ENCODE data around the gene C7. TPM values are rescaled to one million over a fixed set of nuclear protein-coding genes. Genes with fewer than 3 reads are reported as not detected.

The C7 gene
- total and polyA plus RNA-seq, 10 of the 15 experiments (the other 5 are each of a cell fraction or from before 2014, with no cell fraction given): 0.90 TPM; not detected in 9

GRCh38 chr5:40873286-40873880 lies 35.9 kb upstream of the C7 start:
- SMC1A ChIA-PET (ENCODE audit: uncharacterized antibody, unreplicated experiment): interaction anchor here (0.8 to 1.9 kb wide), 2 partner anchors 38 to 39 kb away, joined by 3 to 4 read pairs; no protein-coding TSS in a partner anchor
- CTCF ChIA-PET: no interaction called here
- H3K27me3 ChIP-seq (replicated peaks in 1 of 2; ENCODE audit: control insufficient read depth in 2 of 2, insufficient read depth in 2 of 2, low read length in 1 of 2): no peaks in the 10 kb centered on the region
- H2AFZ ChIP-seq (ENCODE audit: control insufficient read depth, low read depth, low read length): no peak overlapping the region
- intact Hi-C loops (cut with micrococcal nuclease; ENCODE audit: unreplicated experiment): no loop called here
- in situ Hi-C loops (cut with MboI): loop anchor here (10.0 kb wide), 1 partner anchor 1159 kb away; no protein-coding TSS in a partner anchor
- H3K4me1 ChIP-seq (ENCODE audit: control insufficient read depth, insufficient read depth, low read length): peaks cover 6% of the 10 kb centered on the region; the same call in 1 of the 2 replicates
- no peaks in the 10 kb centered on the region for H4K20me1 ChIP-seq (ENCODE audit: control insufficient read depth, insufficient read depth)
- no peak overlapping the region for H3K4me3 ChIP-seq
- WGBS (ENCODE audit: insufficient coverage, insufficient replicate concordance, low lambda C conversion rate, missing lambda C conversion rate): 36% methylated on average over 3 of the region's 3 CpGs
- POLR2A ChIA-PET: no interaction called here
- RAD21 ChIA-PET (ENCODE audit: unreplicated experiment): no interaction called here
- H3K36me3 ChIP-seq (ENCODE audit: control insufficient read depth in 2 of 2, insufficient read depth in 2 of 2, low read length in 1 of 2): no peaks in the 10 kb centered on the region
- no peak for TF ChIP-seq ATF3 (IDR thresholded peaks at IDR 0.05; ENCODE audit: borderline replicate concordance, extremely low read depth, low read depth, low read length)
- ATAC-seq (no peak), DNase-seq (ENCODE audit: low read depth, low spot score) (no peak), FAIRE-seq (no peak)
- H3K9ac ChIP-seq (ENCODE audit: control insufficient read depth, insufficient read depth, low read length): no peak overlapping the region
- BruUV-seq (replicated peaks): no TSS peak
- no peaks in the 10 kb centered on the region for H3K79me2 ChIP-seq (ENCODE audit: control insufficient read depth, insufficient read depth, low read length)
- no peaks in the 10 kb centered on the region; the same call in 2 of the 3 replicates for H3K9me3 ChIP-seq (replicated peaks; ENCODE audit: control insufficient read depth, insufficient read depth, low read length)
- no peak overlapping the region for H3K4me2 ChIP-seq (ENCODE audit: control insufficient read depth, insufficient read depth)
- H3K27ac ChIP-seq (ENCODE audit: control insufficient read depth, insufficient read depth): no peak overlapping the region

DNA sequence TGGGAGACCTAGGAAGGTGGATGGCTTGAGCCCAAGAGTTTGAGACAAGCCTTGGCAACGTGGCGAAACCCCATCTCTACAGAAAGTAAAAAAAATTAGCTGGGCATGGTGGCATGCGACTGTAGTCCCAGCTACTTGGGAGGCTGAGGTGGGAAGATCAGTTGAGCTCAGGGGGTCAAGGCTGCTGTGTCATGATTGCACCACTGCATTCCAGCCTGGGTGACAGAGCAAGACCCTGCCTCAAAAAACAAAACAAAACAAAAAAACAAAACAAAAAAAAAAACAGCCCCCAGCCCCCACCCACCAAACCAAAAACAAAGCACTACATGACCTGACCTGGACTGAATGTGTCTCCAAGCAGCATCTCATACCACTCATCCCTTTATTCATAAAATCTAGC lies 33.3 kb upstream of the C7 start:
- FAIRE-seq: no peak
- intact Hi-C loops (cut with micrococcal nuclease; ENCODE audit: unreplicated experiment) (loop anchor here (5.0 kb wide), 3 partner anchors 189 to 1159 kb away; no protein-coding TSS in a partner anchor), in situ Hi-C loops (cut with MboI) (loop anchor here (10.0 to 25.0 kb wide), 2 partner anchors 914 to 1161 kb away; no protein-coding TSS in a partner anchor)
- H3K27ac ChIP-seq (ENCODE audit: control insufficient read depth, insufficient read depth): no peak overlapping the region
- RAD21 ChIA-PET (ENCODE audit: unreplicated experiment): no interaction called here
- H2AFZ ChIP-seq (ENCODE audit: control insufficient read depth, low read depth, low read length): no peak overlapping the region
- H3K79me2 ChIP-seq (ENCODE audit: control insufficient read depth, insufficient read depth, low read length): no peaks in the 10 kb centered on the region
- H3K36me3 ChIP-seq (ENCODE audit: control insufficient read depth in 2 of 2, insufficient read depth in 2 of 2, low read length in 1 of 2): no peaks in the 10 kb centered on the region
- CTCF ChIA-PET: no interaction called here
- no peak overlapping the region for H3K4me3 ChIP-seq
- no peaks in the 10 kb centered on the region for H4K20me1 ChIP-seq (ENCODE audit: control insufficient read depth, insufficient read depth)
- SMC1A ChIA-PET (ENCODE audit: uncharacterized antibody, unreplicated experiment): interaction anchor here (0.6 kb wide), 1 partner anchor 243 kb away, joined by 3 read pairs; no protein-coding TSS in a partner anchor
- no peaks in the 10 kb centered on the region for H3K27me3 ChIP-seq (replicated peaks in 1 of 2; ENCODE audit: control insufficient read depth in 2 of 2, insufficient read depth in 2 of 2, low read length in 1 of 2)
- H3K4me2 ChIP-seq (ENCODE audit: control insufficient read depth, insufficient read depth): no peak overlapping the region
- no TSS peak for BruUV-seq (replicated peaks)
- no peak for DNase-seq (ENCODE audit: low read depth, low spot score)
- H3K9ac ChIP-seq (ENCODE audit: control insufficient read depth, insufficient read depth, low read length): no peak overlapping the region
- H3K9me3 ChIP-seq (replicated peaks; ENCODE audit: control insufficient read depth, insufficient read depth, low read length): no peaks in the 10 kb centered on the region; the same call in 2 of the 3 replicates
- WGBS (ENCODE audit: insufficient coverage, insufficient replicate concordance, low lambda C conversion rate, missing lambda C conversion rate): 72% methylated on average over 3 of the region's 3 CpGs
- POLR2A ChIA-PET: no interaction called here
- peaks cover 6% of the 10 kb centered on the region; the same call in 1 of the 2 replicates for H3K4me1 ChIP-seq (ENCODE audit: control insufficient read depth, insufficient read depth, low read length)
- ATAC-seq: no peak
- TF ChIP-seq HCFC1 (IDR thresholded peaks at IDR 0.05; ENCODE audit: low read length) (no peak), SRF (IDR thresholded peaks at IDR 0.05; ENCODE audit: low read depth in 2 of 2, low read length in 2 of 2) (no peak), GABPA (IDR thresholded peaks at IDR 0.05; ENCODE audit: low read depth) (no peak), SP1 (IDR thresholded peaks at IDR 0.05; ENCODE audit: low read depth, low read length) (no peak), RAD51 (IDR thresholded peaks at IDR 0.05) (no peak), BRCA1 (IDR thresholded peaks at IDR 0.05; ENCODE audit: low read depth, low read length) (no peak), CBFB (IDR thresholded peaks at IDR 0.05; ENCODE audit: low read depth) (no peak), ZNF622 (IDR thresholded peaks at IDR 0.05) (no peak), PAX8 (IDR thresholded peaks at IDR 0.05) (no peak), MYB (IDR thresholded peaks at IDR 0.05; ENCODE audit: borderline replicate concordance, low read depth, low read length) (no peak), TBL1XR1 (IDR thresholded peaks at IDR 0.05; ENCODE audit: low read depth, low read length) (no peak)
- TF ChIP-seq, protein P1, sequence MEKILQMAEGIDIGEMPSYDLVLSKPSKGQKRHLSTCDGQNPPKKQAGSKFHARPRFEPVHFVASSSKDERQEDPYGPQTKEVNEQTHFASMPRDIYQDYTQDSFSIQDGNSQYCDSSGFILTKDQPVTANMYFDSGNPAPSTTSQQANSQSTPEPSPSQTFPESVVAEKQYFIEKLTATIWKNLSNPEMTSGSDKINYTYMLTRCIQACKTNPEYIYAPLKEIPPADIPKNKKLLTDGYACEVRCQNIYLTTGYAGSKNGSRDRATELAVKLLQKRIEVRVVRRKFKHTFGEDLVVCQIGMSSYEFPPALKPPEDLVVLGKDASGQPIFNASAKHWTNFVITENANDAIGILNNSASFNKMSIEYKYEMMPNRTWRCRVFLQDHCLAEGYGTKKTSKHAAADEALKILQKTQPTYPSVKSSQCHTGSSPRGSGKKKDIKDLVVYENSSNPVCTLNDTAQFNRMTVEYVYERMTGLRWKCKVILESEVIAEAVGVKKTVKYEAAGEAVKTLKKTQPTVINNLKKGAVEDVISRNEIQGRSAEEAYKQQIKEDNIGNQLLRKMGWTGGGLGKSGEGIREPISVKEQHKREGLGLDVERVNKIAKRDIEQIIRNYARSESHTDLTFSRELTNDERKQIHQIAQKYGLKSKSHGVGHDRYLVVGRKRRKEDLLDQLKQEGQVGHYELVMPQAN (conservative IDR thresholded peaks at IDR 0.05): no peak
- TF ChIP-seq, protein P2, sequence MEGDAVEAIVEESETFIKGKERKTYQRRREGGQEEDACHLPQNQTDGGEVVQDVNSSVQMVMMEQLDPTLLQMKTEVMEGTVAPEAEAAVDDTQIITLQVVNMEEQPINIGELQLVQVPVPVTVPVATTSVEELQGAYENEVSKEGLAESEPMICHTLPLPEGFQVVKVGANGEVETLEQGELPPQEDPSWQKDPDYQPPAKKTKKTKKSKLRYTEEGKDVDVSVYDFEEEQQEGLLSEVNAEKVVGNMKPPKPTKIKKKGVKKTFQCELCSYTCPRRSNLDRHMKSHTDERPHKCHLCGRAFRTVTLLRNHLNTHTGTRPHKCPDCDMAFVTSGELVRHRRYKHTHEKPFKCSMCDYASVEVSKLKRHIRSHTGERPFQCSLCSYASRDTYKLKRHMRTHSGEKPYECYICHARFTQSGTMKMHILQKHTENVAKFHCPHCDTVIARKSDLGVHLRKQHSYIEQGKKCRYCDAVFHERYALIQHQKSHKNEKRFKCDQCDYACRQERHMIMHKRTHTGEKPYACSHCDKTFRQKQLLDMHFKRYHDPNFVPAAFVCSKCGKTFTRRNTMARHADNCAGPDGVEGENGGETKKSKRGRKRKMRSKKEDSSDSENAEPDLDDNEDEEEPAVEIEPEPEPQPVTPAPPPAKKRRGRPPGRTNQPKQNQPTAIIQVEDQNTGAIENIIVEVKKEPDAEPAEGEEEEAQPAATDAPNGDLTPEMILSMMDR (IDR thresholded peaks at IDR 0.05 in 2 of 3, conservative IDR thresholded peaks at IDR 0.05 in 1 of 3; ENCODE audit: control insufficient read depth in 2 of 3, extremely low read depth in 1 of 3, insufficient read depth in 1 of 3, low read depth in 3 of 3, low read length in 3 of 3): no peak
